RCC 7860 (cell line): ENCODE results near the gene TCHHL1.
A peak's percentile ranks its signal among the peaks of the same experiment; 100 is the strongest.

Experiments
- DNase-seq: peaks from one replicate; pipeline ENCODE4 v3.0.0-alpha.2; 2015; ENCODE audit warnings: low spot score
- FAIRE-seq: peaks from 2 replicates; lab custom pipeline; 2012; peaks lifted over from hg19 to GRCh38; lab: Jason Lieb, UNC

TCHHL1 gene

DNA sequence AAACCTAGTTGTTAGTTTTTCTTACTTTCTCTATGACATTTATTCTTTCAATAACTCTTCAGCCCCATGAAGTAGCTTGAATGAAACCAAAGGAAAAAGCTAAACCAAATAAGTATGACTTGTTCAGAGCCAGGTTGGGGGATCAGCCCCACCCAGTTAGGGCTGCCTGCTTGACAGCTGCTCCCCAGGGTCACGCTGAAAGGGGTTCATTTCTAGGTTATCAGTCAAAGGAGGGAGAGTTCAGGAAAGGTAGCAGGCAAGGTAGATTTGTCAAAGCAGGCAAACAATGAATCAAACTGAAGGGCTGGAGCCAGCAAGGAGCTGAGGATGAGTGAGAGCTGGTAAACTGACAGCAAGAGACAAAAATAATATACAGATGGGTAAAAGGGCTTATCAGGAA is 49.0 kb downstream of the TCHHL1 start:
- no peak for DNase-seq
- no peak for FAIRE-seq

DNA sequence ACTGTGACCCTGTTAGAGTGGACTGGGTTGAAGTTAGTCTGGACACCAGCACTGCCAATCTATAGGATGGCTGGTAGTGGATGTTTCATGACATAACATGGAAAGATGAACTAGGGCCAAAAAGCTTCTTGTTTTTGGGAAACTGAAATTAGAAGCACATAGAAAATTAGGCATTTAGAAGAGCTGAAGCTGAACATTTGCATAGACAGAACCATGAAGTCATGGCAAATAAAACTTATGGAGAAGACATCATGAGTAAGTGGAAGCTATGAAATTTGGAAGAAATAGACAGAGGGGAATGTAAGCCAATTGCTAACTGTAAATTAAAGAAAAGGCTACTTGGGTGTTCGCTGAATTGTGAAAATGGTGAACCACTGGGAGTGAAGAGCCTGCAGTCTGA is 49.4 kb downstream of the TCHHL1 start:
- DNase-seq (no peak), FAIRE-seq (no peak)

DNA sequence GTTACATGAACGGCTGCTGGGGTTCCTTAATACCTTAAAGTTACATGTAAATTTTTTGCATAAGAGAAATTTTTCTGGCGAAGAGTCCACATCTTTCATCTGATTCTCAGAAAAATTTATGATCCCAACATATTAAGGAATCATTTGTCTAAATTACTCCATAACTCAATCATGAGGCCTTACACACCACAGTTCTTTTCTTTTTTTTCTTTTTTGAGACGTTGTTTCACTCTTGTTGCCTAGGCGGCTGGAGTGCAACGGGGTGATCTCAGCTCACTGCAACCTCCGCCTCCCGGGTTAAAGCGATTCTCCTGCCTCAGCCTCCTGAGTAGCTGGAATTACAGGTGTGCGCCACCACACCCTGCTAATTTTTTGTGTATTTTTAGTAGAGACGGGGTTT is 50.0 kb downstream of the TCHHL1 start:
- no peak for FAIRE-seq
- DNase-seq, result no peak

DNA sequence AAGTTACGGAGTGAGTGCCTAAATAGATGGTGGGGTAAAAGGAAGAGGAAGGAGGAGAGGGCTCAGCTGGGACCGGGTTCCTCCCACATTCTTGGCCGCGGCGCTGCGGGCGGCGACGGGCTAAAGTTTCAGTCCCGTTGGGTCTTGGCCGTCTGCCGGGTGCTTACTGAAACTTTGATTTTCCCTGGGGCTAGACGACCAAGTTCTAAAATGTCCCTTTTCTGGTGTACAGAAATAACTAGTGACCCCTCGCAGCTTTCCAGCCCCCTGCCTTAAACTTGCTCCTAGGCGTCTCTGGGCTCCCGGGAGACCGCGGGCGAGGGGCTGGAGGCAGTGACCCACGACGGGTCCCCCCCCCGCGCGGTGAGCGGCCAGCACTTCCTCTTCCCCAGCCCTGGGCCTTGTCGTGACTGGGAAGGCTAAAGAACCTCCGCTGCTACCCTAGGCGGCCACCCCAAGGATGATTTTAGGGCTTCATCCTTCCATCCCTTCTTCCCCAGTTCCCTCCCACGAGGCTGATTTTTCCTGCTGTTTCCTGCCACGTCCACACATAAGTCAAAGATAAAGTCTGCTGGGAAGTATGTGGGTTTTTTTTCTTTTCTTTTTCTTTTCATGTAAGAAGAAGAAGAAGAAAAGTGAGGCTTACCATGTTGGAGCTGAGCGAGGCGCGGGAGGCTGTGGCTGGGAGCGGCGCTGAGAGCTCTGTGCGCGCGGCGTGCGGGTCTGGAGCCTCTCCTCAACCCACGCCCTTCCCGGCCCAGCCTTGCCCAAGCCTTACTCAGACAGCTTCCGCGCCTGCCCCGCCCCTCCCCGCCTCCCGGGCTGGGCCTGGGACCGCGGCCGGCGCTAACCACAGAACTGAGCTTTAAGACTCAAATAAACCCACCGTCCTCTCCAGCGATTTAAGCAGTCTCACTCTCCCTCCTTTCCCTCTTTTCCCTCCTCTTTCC is 52.3 kb downstream of the TCHHL1 start, which contains the start of gene S100A11:
Gene S100A11, minus strand, starts transcription at position 738 of the 950 bp plus-strand sequence. Its CDS starts 89 bp downstream, at position 649.
- peak; percentile 74 for DNase-seq

DNA sequence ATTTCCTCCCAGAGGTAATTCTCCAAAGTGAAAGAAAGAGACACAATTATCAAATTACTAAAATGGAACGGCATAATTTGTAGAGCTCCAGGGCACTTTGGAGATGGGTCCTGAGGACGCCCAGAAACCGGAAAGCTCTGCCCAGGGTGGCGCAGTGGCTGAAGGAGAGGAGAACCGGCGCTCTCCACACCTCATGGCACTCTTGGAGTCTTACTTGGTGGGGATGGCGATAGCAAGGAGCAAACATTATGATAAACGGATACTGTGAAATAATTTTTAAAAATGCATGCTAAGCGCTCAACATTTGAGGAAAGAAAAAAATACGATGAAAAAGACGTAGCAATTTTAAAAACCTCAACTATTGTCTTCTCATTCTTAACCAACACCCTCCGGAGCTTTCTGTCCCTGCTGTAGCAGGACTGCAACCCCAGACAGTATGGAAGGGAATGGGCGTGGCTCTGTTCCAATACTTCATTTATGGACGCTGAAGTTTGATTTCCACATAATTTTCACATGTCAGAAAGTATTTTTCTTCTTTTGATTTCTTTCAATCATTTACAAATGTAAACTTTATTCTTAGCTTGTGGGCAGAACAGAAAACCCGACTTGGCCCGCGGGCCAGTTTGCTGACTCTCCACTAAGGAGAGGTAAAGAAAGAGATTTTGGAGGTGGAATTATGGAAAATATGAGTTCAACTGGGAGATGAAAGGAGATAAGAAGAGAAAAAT is 53.2 kb downstream of the TCHHL1 start:
- no peak for FAIRE-seq
- peak; percentile 28 for DNase-seq

More for the DNA sequence above, 52.3 kb downstream of the TCHHL1 start, which contains the start of gene S100A11:
- no peak for FAIRE-seq

DNA sequence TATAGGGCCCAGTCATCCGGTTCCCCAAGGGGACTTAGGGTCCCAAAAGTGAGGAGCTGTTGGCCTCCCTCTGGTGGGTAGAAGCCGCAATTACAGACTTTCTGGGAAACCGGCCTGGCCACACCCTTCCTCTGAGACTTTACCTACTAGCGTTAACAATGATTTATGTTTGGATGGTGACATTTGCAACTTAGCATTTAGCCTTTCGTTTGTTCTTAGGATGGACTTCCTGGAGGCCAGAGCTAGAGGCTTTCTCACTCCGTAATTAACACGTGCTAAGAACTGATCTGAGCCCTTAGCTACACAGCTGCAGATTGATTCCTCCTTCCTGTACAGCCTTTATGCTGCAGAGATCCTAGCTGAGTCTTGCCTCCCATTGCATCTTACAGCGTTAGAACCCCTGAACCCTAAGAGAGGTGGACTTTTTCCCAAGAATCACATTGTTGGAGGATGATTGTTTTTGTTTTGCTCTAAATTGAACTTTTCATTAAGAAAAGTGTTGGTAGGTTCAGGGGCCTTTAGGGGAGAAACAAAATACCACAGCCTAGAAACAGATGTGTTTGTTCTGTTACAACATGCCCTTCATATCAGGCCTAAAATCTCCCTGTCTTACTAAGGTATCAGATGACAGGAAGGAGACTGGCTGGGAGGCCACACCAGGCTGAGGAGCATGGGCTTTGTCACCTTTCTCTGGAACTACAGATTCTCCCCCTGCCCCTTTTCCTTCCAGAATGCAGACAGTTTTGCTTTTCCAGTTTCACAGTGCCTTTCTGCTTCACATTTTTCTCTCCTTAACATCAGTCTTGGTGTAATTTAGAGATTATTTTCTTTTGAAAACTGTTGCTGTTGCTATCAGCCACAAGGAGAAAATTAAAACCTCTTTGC is 54.0 kb downstream of the TCHHL1 start:
- FAIRE-seq (peak; percentile 36), DNase-seq (peak; percentile 72)

DNA sequence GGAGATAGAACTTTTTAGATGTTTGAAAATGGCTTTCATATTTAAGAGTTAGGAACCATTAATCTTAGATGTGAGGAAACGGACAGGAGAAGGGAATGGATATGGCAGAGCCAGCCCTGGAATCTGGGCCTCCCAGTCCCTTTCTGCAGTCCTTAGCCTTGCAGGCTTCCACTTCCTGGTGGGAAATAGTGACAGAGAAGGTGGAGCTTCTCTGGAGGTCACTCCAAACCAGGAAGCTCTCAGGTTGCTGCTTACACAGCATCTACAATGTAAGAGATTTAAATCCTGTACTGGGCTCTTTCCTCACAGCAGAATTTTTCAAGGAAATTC is 54.6 kb downstream of the TCHHL1 start:
- DNase-seq, result no peak
- no peak for FAIRE-seq
